NCI-H2227 (cell line): ENCODE data around the gene GPR35.
A peak's percentile ranks its signal among the peaks of the same experiment; 100 is the strongest.

Source experiments
- DNase-seq: peaks from one replicate; lab custom pipeline; 2025; ENCODE audit not compliant: unreplicated experiment; lab: John Stamatoyannopoulos, UW

Gene GPR35

GRCh38 chr2:240637116-240637900, 12.0 kb downstream of the GPR35 start:
- DNase-seq, result no peak

GRCh38 chr2:240637901-240638345, 12.6 kb downstream of the GPR35 start:
- DNase-seq, result no peak

- no peak for DNase-seq
Observed at GRCh38 chr2:240638512-240639160, 13.4 kb downstream of the GPR35 start.

GRCh38 chr2:240639566-240639965, 14.3 kb downstream of the GPR35 start:
- DNase-seq, result no peak

- DNase-seq, result peak; percentile 26
Observed at GRCh38 chr2:240640939-240641338, 15.7 kb downstream of the GPR35 start.

- no peak for DNase-seq
Observed at GRCh38 chr2:240642061-240642805, 17.0 kb downstream of the GPR35 start.

- DNase-seq, result no peak
Observed at GRCh38 chr2:240642806-240643092, 17.5 kb downstream of the GPR35 start.

GRCh38 chr2:240643093-240643810, 18.0 kb downstream of the GPR35 start:
- no peak for DNase-seq

- DNase-seq, result no peak
Observed at GRCh38 chr2:240643811-240644150, 18.5 kb downstream of the GPR35 start.

- DNase-seq, result no peak
Observed at GRCh38 chr2:240644171-240644651, 18.9 kb downstream of the GPR35 start.

GRCh38 chr2:240644859-240645301, 19.6 kb downstream of the GPR35 start:
- no peak for DNase-seq

- no peak for DNase-seq
Observed at GRCh38 chr2:240645346-240645745, 20.1 kb downstream of the GPR35 start.

- DNase-seq, result no peak
Observed at GRCh38 chr2:240645801-240646175, 20.5 kb downstream of the GPR35 start.

GRCh38 chr2:240646176-240646899, 21.1 kb downstream of the GPR35 start:
- no peak for DNase-seq

- no peak for DNase-seq
Observed at GRCh38 chr2:240646900-240647502, 21.7 kb downstream of the GPR35 start.

GRCh38 chr2:240647503-240648154, 22.3 kb downstream of the GPR35 start:
- no peak for DNase-seq

- DNase-seq, result no peak
Observed at GRCh38 chr2:240648155-240648649, 22.9 kb downstream of the GPR35 start.

- no peak for DNase-seq
Observed at GRCh38 chr2:240648650-240649275, 23.5 kb downstream of the GPR35 start.

GRCh38 chr2:240649331-240649730, 24.1 kb downstream of the GPR35 start:
- DNase-seq, result no peak
